HCT116 (cell line): ENCODE data around the gene TAC4. TPM values are rescaled to one million over a fixed set of nuclear protein-coding genes. Genes with fewer than 3 reads are reported as not detected.

ENCODE experiments used
- ATAC-seq: fragments of 200-7000 bp; cut with Tn5 transposase; 2 replicates; pipeline ENCODE4 v1.9.1; 2020; ENCODE audit warnings: mild to moderate bottlenecking, moderate library complexity
- BruUV-seq: library from RNA; stranded (reverse); fragments of 400-500 nt; replicated peaks from 2 replicates; lab custom pipeline; 2021; lab: Mats Ljungman, UMichigan
- CTCF ChIA-PET: fragments of 300-600 bp; sonication (Branson Sonifier 250); formaldehyde crosslinking; loops from one replicate; lab custom pipeline; 2021; ENCODE audit warnings: antibody characterized with exemption; lab: Charles Lee
- POLR2A ChIA-PET: fragments of 300-600, 350-600 bp; sonication (Branson Sonifier 250); formaldehyde crosslinking; loops from one replicate; lab custom pipeline; 2021; ENCODE audit warnings: antibody characterized with exemption; lab: Charles Lee
- RAD21 ChIA-PET, 2 experiments: fragments of 300-600 bp; sonication (Branson Sonifier 250); formaldehyde crosslinking; loops; one replicate each; lab custom pipeline; 2023; ENCODE audit warnings: low total read pairs in 2 of 2; ENCODE audit not compliant: uncharacterized antibody in 2 of 2, unreplicated experiment in 2 of 2, low non-redundant PET in 1 of 2; lab: Charles Lee
- DNase-seq: peaks from one replicate; pipeline ENCODE4 v3.0.0-alpha.2; 2010; ENCODE audit warnings: low read depth, low spot score
- H2AFZ ChIP-seq: fragments of 200-600 bp; shearing (Covaris generic), sonication (generic); 2 replicates; pipeline ENCODE4 v1.6.1; 2017; ENCODE audit warnings: low read depth, mixed run types, mixed read lengths, antibody characterized with exemption, low read length; ENCODE audit not compliant: poor library complexity, severe bottlenecking
- H3K27ac ChIP-seq: 2 replicates; pipeline ENCODE4 v1.5.1; 2012; ENCODE audit warnings: low read depth, low read length
- H3K27me3 ChIP-seq: fragments of 200-600 bp; sonication (generic); 2 replicates; pipeline ENCODE4 v1.6.1; 2016; ENCODE audit warnings: mixed run types, low read length, mixed read lengths; ENCODE audit not compliant: insufficient read depth
- H3K36me3 ChIP-seq, 2 experiments: fragments of 200-500 bp in 1 of 2; fragments of 200-600 bp in 1 of 2; sonication (Bioruptor generic) in 1 of 2; sonication (generic) in 1 of 2; 2 replicates each; pipeline versions ENCODE4 v1.5.1 to v1.6.1; 2014 to 2016; ENCODE audit warnings: low read length in 2 of 2, inconsistent platforms in 1 of 2, mixed read lengths in 1 of 2, mixed run types in 1 of 2; ENCODE audit not compliant: insufficient read depth in 2 of 2, control insufficient read depth in 1 of 2
- H3K4me1 ChIP-seq, 2 experiments: fragments of 200-600 bp in 1 of 2; sonication (generic) in 1 of 2; 2 replicates each; pipeline versions ENCODE4 v1.5.1 to v1.6.1; 2012 to 2017; ENCODE audit warnings: low read length in 2 of 2, inconsistent platforms in 1 of 2, mild to moderate bottlenecking in 1 of 2, mixed read lengths in 1 of 2, mixed run types in 1 of 2, moderate library complexity in 1 of 2; ENCODE audit not compliant: insufficient read depth in 2 of 2, control insufficient read depth in 1 of 2
- H3K4me2 ChIP-seq: fragments of 200-600 bp; sonication (generic); 2 replicates; pipeline ENCODE4 v1.6.1; 2017; ENCODE audit warnings: mixed run types, low read length, mixed read lengths
- H3K4me3 ChIP-seq, 2 experiments: fragments of 200-600 bp in 1 of 2; sonication (generic) in 1 of 2; replicated peaks in 1 of 2; 2 replicates each; pipeline ENCODE4 v1.5.1; 2011 to 2016; ENCODE audit warnings: low read length in 2 of 2, control low read depth in 1 of 2, low read depth in 1 of 2, mild to moderate bottlenecking in 1 of 2, mixed read lengths in 1 of 2, mixed run types in 1 of 2
- H3K79me2 ChIP-seq: fragments of 200-600 bp; sonication (generic); 2 replicates; pipeline ENCODE4 v1.6.1; 2017; ENCODE audit warnings: mild to moderate bottlenecking, mixed run types, low read length, moderate library complexity, mixed read lengths; ENCODE audit not compliant: insufficient read depth
- H3K9ac ChIP-seq: fragments of 200-600 bp; sonication (generic); 2 replicates; pipeline ENCODE4 v1.6.1; 2016; ENCODE audit warnings: low read length, mixed read lengths
- H3K9me2 ChIP-seq: fragments of 200-600 bp; sonication (generic), shearing (Covaris generic); 2 replicates; pipeline ENCODE4 v1.6.1; 2017; ENCODE audit warnings: mixed run types, mild to moderate bottlenecking, moderate library complexity; ENCODE audit not compliant: insufficient read depth
- H3K9me3 ChIP-seq, 2 experiments: fragments of 200-500 bp in 1 of 2; fragments of 200-600 bp in 1 of 2; sonication (Bioruptor generic) in 1 of 2; sonication (generic) in 1 of 2; 2 replicates each; pipeline ENCODE4 v1.6.1; 2014 to 2017; ENCODE audit warnings: low read length in 2 of 2, mixed read lengths in 2 of 2, inconsistent platforms in 1 of 2, low read depth in 1 of 2, mild to moderate bottlenecking in 1 of 2, mixed run types in 1 of 2, moderate library complexity in 1 of 2; ENCODE audit not compliant: control insufficient read depth in 1 of 2, insufficient read depth in 1 of 2
- H4K20me1 ChIP-seq: fragments of 200-600 bp; sonication (generic), shearing (Covaris generic); 2 replicates; pipeline ENCODE4 v1.6.1; 2017; ENCODE audit warnings: mixed run types, mild to moderate bottlenecking, moderate library complexity; ENCODE audit not compliant: insufficient read depth
- EZH2 ChIP-seq: fragments of 200-600 bp; sonication (generic); IDR thresholded peaks from 2 replicates; pipeline ENCODE4 v1.6.1; 2017; ENCODE audit warnings: antibody characterized with exemption, mixed run types
- FOSL1 ChIP-seq: IDR thresholded peaks from 2 replicates; pipeline ENCODE4 v1.6.1; 2012; ENCODE audit warnings: low read depth
- SIN3A ChIP-seq: IDR thresholded peaks from 2 replicates; pipeline ENCODE4 v1.6.1; 2012; ENCODE audit warnings: low read depth
- SP1 ChIP-seq: IDR thresholded peaks from 2 replicates; pipeline ENCODE4 v1.6.1; 2012; ENCODE audit warnings: low read depth
- ZNF274 ChIP-seq: fragments of 200-500 bp; sonication (Bioruptor generic); IDR thresholded peaks from 2 replicates; pipeline ENCODE4 v1.6.1; 2014; ENCODE audit warnings: mild to moderate bottlenecking, low read depth, low read length, inconsistent platforms
- intact Hi-C: fragments of 100-400 bp; cut with micrococcal nuclease; formaldehyde crosslinking; loops from 2 replicates; pipeline ENCODE4 v1.10.0; 2022
- total RNA-seq: library from RNA; stranded (reverse); gene quantifications from one replicate; pipeline ENCODE4 v1.2.1, GENCODE V29; 2021; ENCODE audit not compliant: unreplicated experiment

Gene TAC4
- total RNA-seq, 1 experiment from 2014 or later: not detected

- no peak for TF ChIP-seq SIN3A
- CTCF ChIA-PET: no interaction called here
- no peak overlapping the region for H3K4me3 ChIP-seq
- RAD21 ChIA-PET: interaction anchor here in 1 of 2 experiments (1.3 kb wide), 1 partner anchor 200 kb away, joined by 3 read pairs; no protein-coding TSS in a partner anchor
- H2AFZ ChIP-seq: no peak overlapping the region
- H3K9ac ChIP-seq: no peak overlapping the region
- peaks cover 53 to 59% of the 10 kb centered on the region in 2 experiments for H3K36me3 ChIP-seq
- H3K4me1 ChIP-seq: no peaks in the 10 kb centered on the region
- POLR2A ChIA-PET: interaction anchor here (2.4 kb wide), 1 partner anchor 10 kb away, joined by 7 read pairs; the partner anchor contains the start of gene KAT7
- H3K79me2 ChIP-seq: peaks cover 85% of the 10 kb centered on the region
- no peaks in the 10 kb centered on the region for H4K20me1 ChIP-seq
- no peaks in the 10 kb centered on the region for H3K9me3 ChIP-seq
- intact Hi-C loops: no loop called here
- no peaks in the 10 kb centered on the region for H3K27me3 ChIP-seq
- DNase-seq (no peak), ATAC-seq (no peak)
- no peak overlapping the region for H3K4me2 ChIP-seq
- H3K9me2 ChIP-seq: no peaks in the 10 kb centered on the region
- no peak overlapping the region for H3K27ac ChIP-seq
- BruUV-seq: no TSS peak
Observed at GRCh38 chr17:49798182-49798581, 49.7 kb downstream of the TAC4 start.

- ChIA-PET POLR2A (interaction anchor here (2.0 kb wide), 1 partner anchor 32 kb away, joined by 7 read pairs; the partner anchor contains the start of gene FAM117A), RAD21 (no interaction called here), CTCF (no interaction called here)
- H2AFZ ChIP-seq: no peak overlapping the region
- no TSS peak for BruUV-seq
- peaks cover 7% of the 10 kb centered on the region; the same call in 1 of the 2 replicates for H4K20me1 ChIP-seq
- peaks cover 85% of the 10 kb centered on the region for H3K79me2 ChIP-seq
- no peaks in the 10 kb centered on the region for H3K27me3 ChIP-seq
- no peaks in the 10 kb centered on the region for H3K4me1 ChIP-seq
- no peaks in the 10 kb centered on the region for H3K9me2 ChIP-seq
- H3K4me2 ChIP-seq: no peak overlapping the region
- no peak overlapping the region for H3K27ac ChIP-seq
- TF ChIP-seq EZH2: no peak
- no peak for TF ChIP-seq FOSL1
- no peak for TF ChIP-seq ZNF274
- TF ChIP-seq SP1: no peak
- H3K4me3 ChIP-seq: no peak overlapping the region
- DNase-seq (no peak), ATAC-seq (no peak)
- peaks cover 59 to 78% of the 10 kb centered on the region in 2 experiments for H3K36me3 ChIP-seq
- H3K9me3 ChIP-seq: no peaks in the 10 kb centered on the region
- no peak overlapping the region for H3K9ac ChIP-seq
- intact Hi-C loops: no loop called here
Observed at GRCh38 chr17:49795372-49795771, 52.5 kb downstream of the TAC4 start.
